ENCODE measurements around the gene CCNL2.

CCNL2 gene

DNA sequence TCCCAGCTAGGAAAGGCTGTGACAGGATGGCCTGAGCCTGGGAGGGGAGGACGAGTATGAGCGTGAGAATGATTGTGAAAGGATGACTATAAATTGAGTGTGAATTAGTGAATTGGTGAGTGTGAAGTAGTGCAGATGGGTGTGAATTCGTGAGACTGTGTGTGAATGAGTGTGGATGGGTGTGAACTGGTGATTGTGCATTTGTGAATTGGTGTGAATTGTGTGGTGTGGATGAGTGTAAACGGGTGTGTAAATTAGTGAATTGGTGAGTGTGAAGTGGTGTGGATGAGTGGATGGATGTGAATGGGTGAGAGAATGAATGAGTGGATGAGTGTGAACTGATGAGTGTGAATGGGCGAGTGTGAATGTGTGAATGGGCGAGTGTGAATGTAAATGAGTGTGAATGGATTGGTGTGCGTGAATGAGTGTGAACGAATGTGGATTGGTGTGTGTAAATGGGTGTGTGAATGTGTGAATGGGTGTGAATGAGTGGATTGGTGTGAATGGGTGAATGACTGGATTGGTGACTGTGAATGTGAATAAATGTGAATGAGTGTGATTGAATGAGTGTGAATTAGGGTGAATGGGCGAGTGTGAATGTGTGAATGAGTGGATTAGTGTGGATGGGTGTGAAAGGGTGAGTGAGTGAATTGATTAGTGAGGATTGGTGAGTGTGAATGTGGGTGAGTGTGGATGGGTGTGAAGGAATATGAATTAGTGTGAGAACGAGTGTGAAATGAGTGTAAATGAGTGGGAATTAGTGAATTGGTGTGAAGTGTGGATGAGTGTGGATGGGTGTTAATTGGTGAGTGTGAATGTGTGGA is 33.0 kb downstream of the CCNL2 start:
- 84% methylated on average over 10 of the region's 10 CpGs for WGBS
- Histone ChIP-seq H3K27ac (ENCODE audit: low read length, poor library complexity, severe bottlenecking) (no peak overlapping the region), H3K4me2 (ENCODE audit: low read length, poor library complexity, severe bottlenecking) (no peak overlapping the region)

DNA sequence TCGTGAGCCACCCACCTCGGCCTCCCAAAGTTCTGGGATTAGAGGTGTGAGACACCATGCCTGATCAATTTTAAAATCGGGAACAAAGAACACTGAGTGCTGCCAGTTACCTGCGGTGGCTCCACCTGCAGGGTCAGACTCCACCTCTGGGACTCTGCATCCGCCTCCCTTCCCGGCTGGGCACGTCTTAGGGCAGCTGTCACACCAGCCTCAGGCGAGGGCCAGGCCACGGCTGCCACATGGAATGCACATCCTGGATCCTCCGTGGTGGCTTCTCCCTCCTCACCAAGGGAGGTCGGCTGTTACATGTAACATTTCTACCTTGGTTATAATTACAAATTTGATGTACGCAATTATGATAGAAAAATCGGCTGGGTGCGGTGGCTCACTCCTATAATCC is 34.9 kb downstream of the CCNL2 start:
- Histone ChIP-seq H3K18ac (ENCODE audit: low read depth in 1 of 2, low read length in 2 of 2) (no peak overlapping the region), H3K9me3 (ENCODE audit: control insufficient read depth, low read length) (no peaks in the 10 kb centered on the region), H3K4me3 (ENCODE audit: insufficient read depth in 1 of 2, low read depth in 1 of 2, low read length in 2 of 2) (no peak overlapping the region), H3K23ac (ENCODE audit: low read length in 2 of 2) (no peak overlapping the region), H2BK15ac (ENCODE audit: low read depth, poor library complexity, severe bottlenecking) (peak overlapping the region; percentile 73), H3K4me1 (ENCODE audit: control insufficient read depth, insufficient read depth, low read depth, low read length) (peaks cover 26% of the 10 kb centered on the region), H2AFZ (ENCODE audit: low read depth, low read length) (no peak overlapping the region), H3K36me3 (ENCODE audit: control insufficient read depth in 1 of 2, insufficient read depth in 2 of 2, low read depth in 1 of 2, low read length in 2 of 2) (no peaks in the 10 kb centered on the region), H3K9ac (ENCODE audit: low read length) (no peak overlapping the region), H2BK120ac (ENCODE audit: low read depth, low read length) (no peak overlapping the region), H3K27me3 (ENCODE audit: control insufficient read depth in 1 of 2, insufficient read depth in 1 of 2, low read length in 2 of 2) (no peaks in the 10 kb centered on the region), H4K8ac (ENCODE audit: low read length) (no peak overlapping the region), H3K79me1 (replicated peaks; ENCODE audit: low read length, poor library complexity, severe bottlenecking) (no peaks in the 10 kb centered on the region), H3K27ac (ENCODE audit: low read length, poor library complexity, severe bottlenecking) (no peak overlapping the region), H2BK5ac (ENCODE audit: low read depth, low read length, poor library complexity, severe bottlenecking) (no peak overlapping the region), H2AK5ac (ENCODE audit: low read length, severe bottlenecking) (no peak overlapping the region), H3K14ac (ENCODE audit: low read length in 2 of 2) (no peak overlapping the region), H4K91ac (ENCODE audit: low read length) (no peak overlapping the region), H3K4me2 (ENCODE audit: low read length, poor library complexity, severe bottlenecking) (no peak overlapping the region), H2BK12ac (ENCODE audit: low read length in 2 of 2) (no peak overlapping the region), H3K4ac (ENCODE audit: low read depth in 1 of 2, low read length in 2 of 2) (no peak overlapping the region)
- WGBS, result 87% methylated on average over 12 of the region's 14 CpGs
- DNase-seq, result no peak

More for the DNA sequence above, 33.0 kb downstream of the CCNL2 start:
- H3K4ac ChIP-seq (ENCODE audit: low read depth in 1 of 2, low read length in 2 of 2), result no peak overlapping the region
- DNase-seq, result no peak
- no peak overlapping the region for H3K4me3 ChIP-seq (ENCODE audit: insufficient read depth in 1 of 2, low read depth in 1 of 2, low read length in 2 of 2)
- H2BK5ac ChIP-seq (ENCODE audit: low read depth, low read length, poor library complexity, severe bottlenecking), result no peak overlapping the region
- H2BK120ac ChIP-seq (ENCODE audit: low read depth, low read length), result no peak overlapping the region
- H3K36me3 ChIP-seq (ENCODE audit: control insufficient read depth in 1 of 2, insufficient read depth in 2 of 2, low read depth in 1 of 2, low read length in 2 of 2), result peaks cover 0 to 6% of the 10 kb centered on the region in 2 experiments
- no peak overlapping the region for H2BK15ac ChIP-seq (ENCODE audit: low read depth, poor library complexity, severe bottlenecking)
- no peak overlapping the region for H3K9ac ChIP-seq (ENCODE audit: low read length)
- H2AFZ ChIP-seq (ENCODE audit: low read depth, low read length), result no peak overlapping the region
- no peak overlapping the region for H3K23ac ChIP-seq (ENCODE audit: low read length in 2 of 2)
- peaks cover 1% of the 10 kb centered on the region for H3K79me1 ChIP-seq (replicated peaks; ENCODE audit: low read length, poor library complexity, severe bottlenecking)
- H4K91ac ChIP-seq (ENCODE audit: low read length), result peak overlapping the region; percentile 66
- H2BK12ac ChIP-seq (ENCODE audit: low read length in 2 of 2), result peak overlapping the region in 1 of 2 experiments; percentile 93
- H3K27me3 ChIP-seq (ENCODE audit: control insufficient read depth in 1 of 2, insufficient read depth in 1 of 2, low read length in 2 of 2), result no peaks in the 10 kb centered on the region
- no peaks in the 10 kb centered on the region for H3K9me3 ChIP-seq (ENCODE audit: control insufficient read depth, low read length)
- H4K8ac ChIP-seq (ENCODE audit: low read length), result no peak overlapping the region
- H3K18ac ChIP-seq (ENCODE audit: low read depth in 1 of 2, low read length in 2 of 2), result no peak overlapping the region
- H3K14ac ChIP-seq (ENCODE audit: low read length in 2 of 2), result no peak overlapping the region
- peaks cover 13% of the 10 kb centered on the region for H3K4me1 ChIP-seq (ENCODE audit: control insufficient read depth, insufficient read depth, low read depth, low read length)
- no peak overlapping the region for H2AK5ac ChIP-seq (ENCODE audit: low read length, severe bottlenecking)

DNA sequence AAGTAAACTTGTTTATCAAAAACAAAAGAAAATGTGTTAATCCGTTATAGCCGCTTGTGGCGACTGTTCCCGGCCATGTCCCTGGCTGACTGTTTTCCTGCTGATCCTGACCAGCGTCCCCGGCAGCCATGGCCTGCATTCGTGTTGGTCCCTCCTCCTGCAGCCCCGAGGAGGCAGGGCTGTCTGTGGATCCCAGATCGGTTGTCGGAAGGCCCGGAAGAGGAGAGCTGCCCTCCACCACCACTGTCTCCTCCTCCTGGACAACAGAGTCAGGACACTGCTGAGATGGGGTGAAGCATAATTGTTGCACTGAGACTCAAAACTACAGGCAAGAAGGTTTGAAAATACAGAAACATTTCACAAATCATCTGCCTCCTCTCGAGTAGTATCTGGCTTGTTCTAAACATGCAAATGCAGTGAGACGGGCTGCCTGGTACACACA is 37.1 kb downstream of the CCNL2 start:
- H3K9ac ChIP-seq (ENCODE audit: low read length), result peak overlapping the region; percentile 91
- peaks cover 37% of the 10 kb centered on the region for H3K4me1 ChIP-seq (ENCODE audit: control insufficient read depth, insufficient read depth, low read depth, low read length)
- peak overlapping the region; percentile 79 for H4K8ac ChIP-seq (ENCODE audit: low read length)
- H2BK15ac ChIP-seq (ENCODE audit: low read depth, poor library complexity, severe bottlenecking), result peak overlapping the region; percentile 71
- no peak overlapping the region for H2BK12ac ChIP-seq (ENCODE audit: low read length in 2 of 2)
- peak overlapping the region in 1 of 2 experiments; percentile 74 for H3K18ac ChIP-seq (ENCODE audit: low read depth in 1 of 2, low read length in 2 of 2)
- H3K14ac ChIP-seq (ENCODE audit: low read length in 2 of 2), result no peak overlapping the region
- no peak overlapping the region for H3K4me2 ChIP-seq (ENCODE audit: low read length, poor library complexity, severe bottlenecking)
- peak overlapping the region in 1 of 2 experiments; percentile 54 for H3K4ac ChIP-seq (ENCODE audit: low read depth in 1 of 2, low read length in 2 of 2)
- peak overlapping the region in 1 of 2 experiments; percentile 62 for H3K4me3 ChIP-seq (ENCODE audit: insufficient read depth in 1 of 2, low read depth in 1 of 2, low read length in 2 of 2)
- WGBS, result 21% methylated on average over 11 of the region's 13 CpGs
- H3K27me3 ChIP-seq (ENCODE audit: control insufficient read depth in 1 of 2, insufficient read depth in 1 of 2, low read length in 2 of 2), result no peaks in the 10 kb centered on the region
- H3K79me1 ChIP-seq (replicated peaks; ENCODE audit: low read length, poor library complexity, severe bottlenecking), result no peaks in the 10 kb centered on the region
- H2BK5ac ChIP-seq (ENCODE audit: low read depth, low read length, poor library complexity, severe bottlenecking), result no peak overlapping the region
- H2AK5ac ChIP-seq (ENCODE audit: low read length, severe bottlenecking), result no peak overlapping the region
- no peaks in the 10 kb centered on the region for H3K9me3 ChIP-seq (ENCODE audit: control insufficient read depth, low read length)
- DNase-seq, result peak; percentile 93
- H3K27ac ChIP-seq (ENCODE audit: low read length, poor library complexity, severe bottlenecking), result peak overlapping the region; percentile 64
- peak overlapping the region; percentile 83 for H2BK120ac ChIP-seq (ENCODE audit: low read depth, low read length)
- no peaks in the 10 kb centered on the region for H3K36me3 ChIP-seq (ENCODE audit: control insufficient read depth in 1 of 2, insufficient read depth in 2 of 2, low read depth in 1 of 2, low read length in 2 of 2)
- H3K23ac ChIP-seq (ENCODE audit: low read length in 2 of 2), result no peak overlapping the region
- H2AFZ ChIP-seq (ENCODE audit: low read depth, low read length), result no peak overlapping the region
- no peak overlapping the region for H4K91ac ChIP-seq (ENCODE audit: low read length)

DNA sequence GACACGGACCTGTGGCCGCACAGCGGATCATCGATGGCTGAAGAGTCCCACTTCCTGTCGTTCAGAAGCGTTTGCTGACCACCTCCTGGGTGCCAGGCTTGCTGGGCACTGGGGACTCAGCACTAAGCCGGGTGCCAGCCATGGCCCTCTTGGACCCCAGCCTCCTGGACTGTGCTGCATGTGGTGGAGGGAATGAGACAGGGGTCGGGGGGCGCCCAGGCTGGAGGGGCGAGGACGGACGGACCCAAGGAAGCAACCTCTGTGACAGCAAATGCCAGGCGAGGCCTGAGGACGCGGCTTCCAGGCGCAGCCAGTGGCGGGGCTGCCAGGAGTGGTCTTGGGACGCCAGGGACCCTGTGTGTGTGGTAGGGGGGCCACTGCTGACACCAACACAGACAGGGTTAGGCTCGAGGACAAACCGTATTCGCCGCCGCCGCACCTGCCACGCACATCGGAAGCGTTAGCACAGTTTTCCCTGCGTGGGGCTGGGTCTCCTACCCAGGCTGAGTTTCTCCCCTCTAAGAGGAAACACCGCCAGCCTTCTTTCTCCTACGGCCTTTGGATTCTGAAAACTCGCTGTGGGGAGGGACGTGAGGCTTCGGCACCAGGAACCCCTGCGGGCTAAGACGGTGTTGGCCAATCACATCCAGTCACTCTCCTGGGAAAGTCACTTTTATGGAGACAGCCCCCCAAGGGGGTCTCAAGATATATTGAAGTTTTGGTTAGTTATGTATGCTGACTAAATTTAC is 37.7 kb downstream of the CCNL2 start:
- Histone ChIP-seq H3K27me3 (ENCODE audit: control insufficient read depth in 1 of 2, insufficient read depth in 1 of 2, low read length in 2 of 2) (no peaks in the 10 kb centered on the region), H2AK5ac (ENCODE audit: low read length, severe bottlenecking) (peak overlapping the region; percentile 89), H2BK5ac (ENCODE audit: low read depth, low read length, poor library complexity, severe bottlenecking) (peak overlapping the region; percentile 8), H4K8ac (ENCODE audit: low read length) (peak overlapping the region; percentile 69), H3K18ac (ENCODE audit: low read depth in 1 of 2, low read length in 2 of 2) (peak overlapping the region; percentile 63 to 74), H2BK15ac (ENCODE audit: low read depth, poor library complexity, severe bottlenecking) (peak overlapping the region; percentile 93), H3K36me3 (ENCODE audit: control insufficient read depth in 1 of 2, insufficient read depth in 2 of 2, low read depth in 1 of 2, low read length in 2 of 2) (peaks cover 0 to 3% of the 10 kb centered on the region in 2 experiments), H2AFZ (ENCODE audit: low read depth, low read length) (no peak overlapping the region), H3K9ac (ENCODE audit: low read length) (peak overlapping the region; percentile 91), H3K9me3 (ENCODE audit: control insufficient read depth, low read length) (no peaks in the 10 kb centered on the region), H3K4me2 (ENCODE audit: low read length, poor library complexity, severe bottlenecking) (no peak overlapping the region), H3K27ac (ENCODE audit: low read length, poor library complexity, severe bottlenecking) (peak overlapping the region; percentile 64), H2BK12ac (ENCODE audit: low read length in 2 of 2) (peak overlapping the region; percentile 68 to 93), H3K23ac (ENCODE audit: low read length in 2 of 2) (no peak overlapping the region), H2BK120ac (ENCODE audit: low read depth, low read length) (peak overlapping the region; percentile 83), H3K79me1 (replicated peaks; ENCODE audit: low read length, poor library complexity, severe bottlenecking) (no peaks in the 10 kb centered on the region), H4K91ac (ENCODE audit: low read length) (peak overlapping the region; percentile 99), H3K4me1 (ENCODE audit: control insufficient read depth, insufficient read depth, low read depth, low read length) (peaks cover 43% of the 10 kb centered on the region), H3K4ac (ENCODE audit: low read depth in 1 of 2, low read length in 2 of 2) (peak overlapping the region; percentile 5 to 61), H3K4me3 (ENCODE audit: insufficient read depth in 1 of 2, low read depth in 1 of 2, low read length in 2 of 2) (peak overlapping the region in 1 of 2 experiments; percentile 62), H3K14ac (ENCODE audit: low read length in 2 of 2) (peak overlapping the region in 1 of 2 experiments; percentile 64)
- DNase-seq, result no peak
- 84% methylated on average over 34 of the region's 35 CpGs for WGBS

All from mesenchymal stem cell (in vitro differentiated cells and primary cell).